Kidney (tissue), 14 donors: ENCODE data around the gene NPW. TPM values are rescaled to one million over a fixed set of nuclear protein-coding genes. Genes with fewer than 3 reads are reported as not detected.

Experiments
- DNase-seq, 5 donors: peaks; one replicate each; pipeline ENCODE4 v3.0.0-alpha.2; 2013 to 2020
- FAIRE-seq: peaks from 2 replicates; lab custom pipeline; 2012; peaks lifted over from hg19 to GRCh38; lab: Jason Lieb, UNC
- H3K27ac ChIP-seq, 2 donors: one replicate each; pipeline ENCODE4 v1.7.0; 2013; ENCODE audit warnings: low read depth in 2 of 2, low read length in 2 of 2, inconsistent platforms in 1 of 2
- H3K27me3 ChIP-seq: one replicate; pipeline ENCODE4 v1.7.1; 2013; ENCODE audit warnings: low read length, inconsistent platforms; ENCODE audit not compliant: control insufficient read depth, insufficient read depth
- H3K36me3 ChIP-seq, 3 donors: one replicate each; pipeline versions ENCODE4 v1.7.0 to v1.7.1; 2013; ENCODE audit warnings: low read length in 3 of 3, control low read depth in 1 of 3, inconsistent platforms in 1 of 3; ENCODE audit not compliant: insufficient read depth in 3 of 3, control insufficient read depth in 2 of 3
- H3K4me1 ChIP-seq, 3 donors: one replicate each; pipeline versions ENCODE4 v1.7.0 to v1.7.1; 2013; ENCODE audit warnings: low read length in 3 of 3, inconsistent platforms in 1 of 3, low read depth in 1 of 3; ENCODE audit not compliant: control insufficient read depth in 2 of 3, insufficient read depth in 2 of 3
- H3K4me3 ChIP-seq, 3 donors: one replicate each; pipeline versions ENCODE4 v1.7.0 to v1.8.1; 2013; ENCODE audit warnings: low read length in 3 of 3, control low read depth in 1 of 3, inconsistent platforms in 1 of 3
- H3K9ac ChIP-seq, 3 donors: one replicate each; pipeline versions ENCODE4 v1.7.0 to v1.7.1; 2013; ENCODE audit warnings: low read length in 3 of 3, control low read depth in 1 of 3, inconsistent platforms in 1 of 3
- H3K9me3 ChIP-seq, 3 donors: one replicate each; pipeline versions ENCODE4 v1.7.0 to v1.7.1; 2013; ENCODE audit warnings: low read length in 3 of 3, control low read depth in 1 of 3, inconsistent platforms in 1 of 3; ENCODE audit not compliant: control insufficient read depth in 2 of 3, insufficient read depth in 1 of 3
- CTCF ChIP-seq: IDR thresholded peaks from 3 replicates; pipeline ENCODE4 v1.5.1; 2012; ENCODE audit warnings: mild to moderate bottlenecking, moderate library complexity, borderline replicate concordance; ENCODE audit not compliant: insufficient read depth; ENCODE audit errors: extremely low read depth
- intact Hi-C: fragments of 100-400 bp; cut with DNase I; formaldehyde crosslinking; loops from one replicate; pipeline ENCODE4 v1.11.1; 2022
- polyA plus RNA-seq: library from polyadenylated mRNA; stranded (reverse); fragments of 350-450 nt; fragmentation: Illumina TruSeq; extraction: RNeasy Lipid Tissue Mini Kit (QIAGEN cat#74804); gene quantifications from one replicate; pipeline ENCODE4 v1.2.3, GENCODE V29; 2014; ENCODE audit warnings: low read depth, low replicate concordance; ENCODE audit not compliant: insufficient read depth
- total RNA-seq: library from RNA; stranded (reverse); fragmentation: NEBNext Ultra II Directional; extraction: Animal tissue kit (Norgen Biotek cat#: 25700); gene quantifications from one replicate; pipeline ENCODE4 v1.2.1, GENCODE V29; 2021
- donor health status: control.
- donor health status: control.
- donor health status: control.
- donor health status: control.
- donor health status: control.
- donor health status: DM: yes; HTN: yes; CAD: no.
- donor health status: Normal renal cell carcinoma (clear cell type).

NPW gene
- total and polyA plus RNA-seq, 2 donors from 2014 or later = not detected

- intact Hi-C loops = no loop called here
- Histone ChIP-seq H3K36me3 (peaks cover 0 to 2% (median 2%) of the 10 kb centered on the region in 3 donors), H3K9me3 (no peaks in the 10 kb centered on the region), H3K9ac (peak overlapping the region in 1 of 3 donors; percentile 34), H3K27me3 (no peaks in the 10 kb centered on the region), H3K4me3 (peak overlapping the region in 1 of 3 donors; percentile 44), H3K4me1 (peaks cover 0 to 29% (median 4%) of the 10 kb centered on the region in 3 donors), H3K27ac (no peak overlapping the region)
- DNase-seq = peak in 1 of 5 donors; percentile 50
- no peak for FAIRE-seq
- TF ChIP-seq CTCF = no peak
These were observed 26.6 kb downstream of the NPW start for GRCh38 chr16:2045965-2046892.

- peaks cover 0 to 29% (median 4%) of the 10 kb centered on the region in 3 donors for H3K4me1 ChIP-seq
- peak overlapping the region in 1 of 3 donors; percentile 55 for H3K9ac ChIP-seq
- H3K4me3 ChIP-seq = peak overlapping the region; percentile 24 to 94 (median 44)
These were observed 27.3 kb downstream of the NPW start for GRCh38 chr16:2046893-2047329.

GRCh38 chr16:2047330-2048115 lies 27.9 kb downstream of the NPW start, which contains the start of the genes NTHL1 and TSC2:
Gene NTHL1, minus strand, starts transcription at chr16:2047834. Its CDS starts 11 bp downstream, at chr16:2047823.
Gene TSC2, plus strand, starts transcription at chr16:2047985. Its CDS starts 631 bp downstream, at chr16:2048616.
- peak within 1 kb of the TSS in 1 of 2 donors; percentile 23 for H3K27ac ChIP-seq
- FAIRE-seq (no peak), DNase-seq (peak; percentile 98 to 99 (median 98))
- peaks cover 0 to 29% (median 4%) of the 10 kb centered on the region in 3 donors for H3K4me1 ChIP-seq
- intact Hi-C loops = no loop called here
- H3K27me3 ChIP-seq = no peaks in the 10 kb centered on the region
- peak within 1 kb of the TSS; percentile 67 to 92 (median 67) for H3K9ac ChIP-seq
- no peaks in the 10 kb centered on the region for H3K9me3 ChIP-seq
- H3K36me3 ChIP-seq = peaks cover 0 to 11% (median 3%) of the 10 kb centered on the region in 3 donors
- peak; percentile 63 for TF ChIP-seq CTCF
- H3K4me3 ChIP-seq = peak within 1 kb of the TSS; percentile 80 to 94 (median 87)

More at GRCh38 chr16:2046893-2047329, 27.3 kb downstream of the NPW start:
- DNase-seq = peak in 1 of 5 donors; percentile 72
- Histone ChIP-seq H3K27ac (no peak overlapping the region), H3K9me3 (no peaks in the 10 kb centered on the region), H3K36me3 (peaks cover 0 to 6% (median 2%) of the 10 kb centered on the region in 3 donors), H3K27me3 (no peaks in the 10 kb centered on the region)
- no peak for TF ChIP-seq CTCF
- no peak for FAIRE-seq
- intact Hi-C loops = no loop called here
